GM18870 (cell line): ENCODE results near the gene MFRP.
A peak's percentile ranks its signal among the peaks of the same experiment; 100 is the strongest.

Experiments used
- ATAC-seq: cut with Tn5 transposase; IDR thresholded peaks from one replicate; pipeline ENCODE4 v1.9.1; 2021; ENCODE audit warnings: moderate library complexity; ENCODE audit not compliant: unreplicated experiment

Gene MFRP

DNA sequence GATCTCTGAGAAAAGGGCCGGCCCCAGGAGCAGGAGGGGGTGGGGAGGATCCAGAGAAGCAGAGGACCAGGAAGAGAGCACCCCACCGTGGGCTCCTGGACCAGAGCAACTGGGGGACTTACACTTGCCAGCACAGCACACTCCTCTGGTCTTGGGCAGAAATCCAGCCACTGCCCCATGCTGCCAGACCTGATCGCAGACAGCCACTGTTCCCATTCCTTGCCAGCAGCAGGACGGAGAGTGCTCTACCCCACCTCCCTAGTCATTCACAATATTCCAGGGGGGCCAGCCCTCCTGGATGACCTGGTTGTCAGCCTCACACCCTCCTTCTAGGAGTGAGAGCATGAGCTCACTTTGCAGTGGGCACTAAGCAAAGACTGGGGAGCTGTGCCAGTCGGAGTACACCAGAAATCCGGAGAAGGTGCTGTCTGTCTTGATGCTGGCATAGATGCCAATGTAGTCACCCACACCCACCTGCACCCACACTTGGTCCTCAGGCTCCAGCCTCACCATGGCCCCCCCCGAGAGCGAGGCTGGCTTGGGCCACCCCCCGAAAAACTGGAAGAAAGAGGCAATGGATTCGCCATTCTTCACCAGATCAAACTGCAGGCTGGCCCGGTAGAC, 7.4 kb downstream of the MFRP start:
- ATAC-seq = no peak

DNA sequence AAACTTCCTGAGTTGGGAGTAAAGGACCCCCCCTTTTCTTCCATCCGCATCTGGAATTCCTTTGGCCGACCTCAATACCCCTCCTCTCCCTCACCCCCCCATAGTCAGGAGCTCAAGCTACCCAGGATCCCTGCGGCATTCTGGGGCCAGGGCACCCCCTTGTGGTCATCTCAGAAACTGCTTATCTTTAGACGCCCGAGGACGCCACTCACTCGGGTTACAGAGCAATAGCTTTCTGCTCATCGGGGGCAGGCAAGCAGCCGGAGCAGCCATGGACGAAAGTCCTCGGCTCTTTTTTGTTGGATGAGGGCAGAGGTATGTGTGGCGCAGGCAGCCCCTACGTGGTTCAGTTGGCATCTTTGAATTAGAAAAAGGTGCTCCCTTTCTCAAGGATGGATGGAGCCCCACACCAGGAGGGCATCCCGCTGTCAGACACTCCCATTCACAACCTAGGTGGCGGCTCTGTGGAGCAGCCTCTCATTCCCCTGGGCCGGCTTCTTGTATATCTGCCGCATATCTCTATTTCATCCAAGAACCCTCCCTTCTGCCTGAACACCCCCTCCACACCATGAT, 8.1 kb downstream of the MFRP start:
- ATAC-seq = no peak

DNA sequence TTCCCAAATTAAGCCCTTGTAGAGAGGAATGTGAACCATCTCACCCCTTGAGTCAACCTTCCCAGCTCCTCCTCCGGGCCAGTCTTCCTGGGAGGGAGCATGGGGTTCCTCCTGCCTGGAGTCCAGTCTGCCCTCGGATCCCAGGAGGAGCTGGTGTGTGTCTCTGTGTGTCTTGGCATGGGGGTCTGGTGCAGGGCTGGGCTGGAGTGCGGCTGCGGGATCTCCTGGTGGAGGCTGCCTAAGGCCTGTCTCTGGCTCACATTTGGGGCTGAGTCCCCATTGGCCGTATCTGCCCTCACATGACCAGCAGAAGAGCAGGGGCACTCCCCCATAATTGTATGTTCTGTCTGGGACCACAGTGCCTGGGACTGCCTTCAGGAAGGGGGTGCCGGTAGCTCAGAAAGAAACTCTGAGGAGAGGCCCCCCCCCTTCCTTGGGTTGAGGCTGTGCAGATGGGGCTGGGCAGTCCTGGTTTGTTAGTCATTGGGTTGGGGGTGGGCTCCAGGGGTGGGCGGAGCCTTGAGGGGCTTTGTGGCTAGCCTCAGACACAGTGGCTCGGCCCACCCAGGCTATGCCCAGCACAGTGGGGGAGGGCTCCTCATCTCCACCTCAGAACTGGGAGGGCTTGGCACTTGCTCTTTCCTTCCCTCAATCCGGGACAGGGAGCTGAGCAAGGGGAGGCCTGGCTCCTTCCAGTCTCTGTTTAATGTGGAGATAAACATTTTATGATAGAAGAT, 8.8 kb downstream of the MFRP start:
- no peak for ATAC-seq

DNA sequence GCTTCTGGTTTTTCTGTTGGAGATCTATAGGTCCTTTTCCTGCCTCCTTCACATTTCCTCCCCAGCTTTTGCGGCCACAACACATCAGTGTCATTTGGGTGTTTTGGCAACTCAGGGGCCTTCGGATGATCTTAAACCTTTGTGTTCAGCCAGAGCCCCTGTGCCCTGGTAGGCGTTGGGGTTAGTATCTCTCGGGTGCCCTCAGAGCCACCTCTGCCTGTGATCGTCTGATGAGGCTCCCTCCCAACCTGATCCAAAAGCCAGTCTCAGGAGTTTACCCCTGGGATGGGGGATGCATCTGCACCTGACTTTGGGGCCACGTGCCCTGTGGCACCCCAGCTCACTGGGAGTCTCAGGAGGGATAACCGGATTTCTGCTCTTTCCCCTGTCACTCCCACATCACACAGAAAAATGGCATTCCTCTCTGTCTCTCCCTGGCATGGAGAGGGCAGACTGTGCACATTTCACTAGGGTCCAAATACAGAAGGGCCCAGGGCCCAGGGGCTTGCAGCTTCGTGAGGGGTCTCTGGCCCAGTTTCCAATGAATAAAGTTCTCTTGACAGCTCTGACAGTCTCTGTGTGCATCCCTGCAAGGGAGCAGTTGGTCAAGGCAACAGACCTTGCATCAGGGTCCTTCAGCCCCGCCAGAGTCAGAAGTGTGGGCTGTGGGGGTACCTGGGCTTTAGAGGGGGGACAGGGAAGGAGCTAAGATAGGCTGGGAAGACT, 9.6 kb downstream of the MFRP start:
- ATAC-seq = no peak

DNA sequence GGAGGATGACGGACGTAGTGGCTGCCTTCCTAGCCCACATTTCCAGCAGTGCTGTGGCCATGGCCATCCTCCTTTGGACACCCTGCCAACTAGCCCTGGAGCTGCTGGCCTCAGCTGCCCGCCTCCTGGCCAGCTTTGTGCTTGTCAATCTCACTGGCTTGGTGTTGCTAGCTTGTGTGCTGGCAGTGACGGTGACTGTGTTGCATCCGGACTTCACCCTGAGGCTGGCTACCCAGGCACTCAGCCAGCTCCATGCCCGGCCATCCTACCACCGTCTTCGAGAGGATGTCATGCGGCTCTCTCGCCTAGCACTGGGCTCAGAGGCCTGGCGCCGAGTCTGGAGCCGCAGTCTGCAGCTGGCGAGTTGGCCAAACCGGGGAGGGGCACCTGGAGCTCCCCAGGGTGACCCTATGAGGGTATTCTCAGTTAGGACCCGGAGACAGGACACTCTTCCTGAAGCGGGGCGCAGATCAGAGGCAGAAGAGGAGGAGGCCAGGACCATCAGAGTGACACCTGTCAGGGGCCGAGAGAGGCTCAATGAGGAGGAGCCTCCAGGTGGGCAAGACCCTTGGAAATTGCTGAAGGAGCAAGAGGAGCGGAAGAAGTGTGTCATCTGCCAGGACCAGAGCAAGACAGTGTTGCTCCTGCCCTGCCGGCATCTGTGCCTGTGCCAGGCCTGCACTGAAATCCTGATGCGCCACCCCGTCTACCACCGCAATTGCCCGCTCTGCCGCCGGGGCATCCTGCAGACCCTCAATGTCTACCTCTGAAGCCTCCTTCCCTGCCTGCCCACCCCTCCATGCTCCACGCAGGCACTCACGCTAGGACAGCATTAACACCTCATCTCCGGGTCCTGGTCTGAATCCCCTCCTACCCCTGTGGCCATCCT, 10.6 kb downstream of the MFRP start:
- no peak for ATAC-seq

DNA sequence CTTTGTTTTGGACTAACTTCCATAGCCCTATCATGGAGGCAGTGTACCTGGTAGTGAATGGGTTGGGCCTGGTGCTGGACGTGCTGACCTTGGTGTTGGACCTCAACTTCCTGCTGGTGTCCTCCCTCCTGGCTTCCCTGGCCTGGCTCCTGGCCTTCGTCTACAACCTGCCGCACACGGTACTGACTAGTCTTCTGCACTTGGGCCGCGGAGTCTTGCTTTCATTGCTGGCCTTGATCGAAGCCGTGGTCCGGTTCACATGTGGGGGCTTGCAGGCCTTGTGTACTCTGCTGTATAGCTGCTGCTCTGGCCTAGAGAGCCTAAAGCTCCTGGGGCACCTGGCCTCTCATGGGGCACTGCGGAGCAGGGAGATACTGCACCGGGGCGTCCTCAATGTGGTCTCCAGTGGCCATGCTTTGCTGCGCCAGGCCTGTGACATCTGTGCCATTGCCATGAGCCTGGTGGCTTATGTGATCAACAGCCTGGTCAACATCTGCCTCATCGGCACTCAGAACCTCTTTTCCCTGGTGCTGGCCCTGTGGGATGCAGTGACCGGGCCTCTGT, 11.3 kb downstream of the MFRP start:
- ATAC-seq = no peak

DNA sequence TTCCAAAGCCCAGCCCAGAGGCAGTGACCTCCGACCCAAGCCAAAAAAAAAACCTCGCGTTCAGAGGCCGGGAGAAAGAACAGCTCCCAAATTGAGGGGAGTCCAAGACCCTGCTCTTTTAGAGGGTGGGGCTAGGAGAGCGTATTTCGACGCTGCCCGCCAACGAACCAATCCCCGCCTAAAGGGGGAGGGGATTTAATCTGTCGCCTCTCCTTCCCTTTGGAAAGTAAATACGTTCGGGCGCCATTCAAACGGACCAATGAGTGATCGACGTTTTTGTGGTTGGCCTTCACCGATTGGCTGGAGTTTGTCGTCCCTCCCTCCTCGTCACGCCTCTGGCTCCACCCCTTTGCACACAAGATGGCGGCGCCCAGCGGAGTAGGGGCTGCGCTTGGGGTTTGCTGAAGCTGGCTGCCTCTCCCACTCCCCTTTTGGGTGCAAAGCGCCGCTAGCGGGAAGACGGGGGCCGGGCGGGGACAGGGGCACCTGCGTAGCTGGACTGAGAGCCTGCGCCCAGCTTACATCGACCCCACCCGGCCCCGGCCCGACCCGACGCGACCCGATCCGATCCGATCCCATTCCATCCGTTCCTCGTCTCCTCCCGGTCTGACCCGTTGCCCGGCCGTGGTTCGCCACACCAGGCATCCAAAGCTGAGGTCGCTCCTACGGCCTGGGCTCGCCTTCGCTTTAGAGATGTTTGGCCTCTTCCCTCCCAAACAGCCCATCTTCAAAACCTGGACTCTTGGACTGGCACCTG, 12.2 kb downstream of the MFRP start, which contains the start of gene RNF26:
RNF26 (plus strand) TSS at position 354 of the 757 bp plus-strand sequence. CDS start 596 bp downstream, outside the sequence.
- ATAC-seq = peak; percentile 85

DNA sequence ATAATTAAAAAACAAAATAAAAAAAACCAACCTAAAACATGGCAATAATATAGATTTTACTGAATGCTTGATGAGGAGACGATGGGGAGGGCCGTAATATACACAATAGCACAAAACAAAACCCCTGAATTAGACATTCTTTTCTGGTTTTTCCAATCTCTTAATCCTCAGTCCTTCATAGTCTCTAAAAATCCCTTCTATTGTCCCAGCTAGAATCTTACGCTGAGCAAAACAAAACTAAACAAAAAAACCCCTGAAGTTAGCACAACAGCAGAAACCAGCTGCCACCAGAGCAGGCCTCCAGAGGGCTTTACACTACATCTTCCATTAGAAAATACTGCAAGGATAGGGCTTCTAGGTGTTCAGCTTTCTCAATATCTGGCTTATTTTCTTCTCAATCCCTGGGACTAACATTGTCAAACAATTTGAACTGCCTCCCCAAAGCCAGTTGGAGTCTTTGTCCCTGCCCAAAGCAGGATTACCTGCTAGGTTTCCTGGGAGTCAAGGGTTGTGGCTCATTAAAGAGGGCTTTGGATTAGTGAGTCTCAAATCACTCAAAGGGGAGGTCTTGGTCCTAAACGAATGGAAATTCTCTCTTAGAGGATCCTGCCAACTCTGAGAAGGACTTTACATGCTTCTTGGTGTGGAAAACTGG, 14.3 kb downstream of the MFRP start:
- ATAC-seq = no peak

DNA sequence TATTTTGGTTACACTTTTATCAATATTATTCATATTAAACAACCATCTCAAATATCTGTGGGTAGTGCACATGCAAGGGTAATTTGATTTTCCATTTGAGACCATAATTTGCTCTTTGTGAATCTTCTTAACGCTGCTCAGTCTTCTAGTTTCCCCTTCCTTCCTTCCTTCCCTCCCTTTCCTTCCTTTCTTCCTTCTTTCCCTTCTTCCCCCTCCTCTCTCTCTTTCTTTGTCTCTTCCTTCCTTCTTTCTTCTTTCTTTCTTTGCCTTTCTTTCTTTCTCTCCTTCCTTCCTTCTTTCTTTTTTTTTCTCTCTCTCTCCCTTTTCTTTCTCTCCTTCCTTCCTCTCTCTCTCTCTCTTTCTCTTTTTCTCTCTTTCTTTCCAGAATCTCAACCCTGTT, 16.3 kb downstream of the MFRP start:
- no peak for ATAC-seq

DNA sequence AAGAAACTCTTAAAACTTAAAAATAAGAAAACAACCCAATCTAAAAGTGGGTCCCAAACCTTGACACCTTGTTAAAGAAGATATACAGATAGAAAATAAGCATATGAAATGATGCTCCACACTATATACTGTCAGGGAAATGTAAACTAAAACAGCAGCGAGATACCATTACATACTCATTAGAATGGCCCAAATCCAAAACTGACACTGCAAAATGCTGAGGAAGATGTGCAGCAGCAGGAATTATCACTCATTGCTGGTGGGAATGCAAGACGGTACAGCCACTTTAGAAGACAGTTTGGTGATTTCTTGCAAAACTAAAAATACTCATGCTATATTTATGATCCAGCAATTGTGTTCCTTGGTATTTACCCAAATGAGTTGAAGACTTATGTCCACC, 17.2 kb downstream of the MFRP start:
- no peak for ATAC-seq

DNA sequence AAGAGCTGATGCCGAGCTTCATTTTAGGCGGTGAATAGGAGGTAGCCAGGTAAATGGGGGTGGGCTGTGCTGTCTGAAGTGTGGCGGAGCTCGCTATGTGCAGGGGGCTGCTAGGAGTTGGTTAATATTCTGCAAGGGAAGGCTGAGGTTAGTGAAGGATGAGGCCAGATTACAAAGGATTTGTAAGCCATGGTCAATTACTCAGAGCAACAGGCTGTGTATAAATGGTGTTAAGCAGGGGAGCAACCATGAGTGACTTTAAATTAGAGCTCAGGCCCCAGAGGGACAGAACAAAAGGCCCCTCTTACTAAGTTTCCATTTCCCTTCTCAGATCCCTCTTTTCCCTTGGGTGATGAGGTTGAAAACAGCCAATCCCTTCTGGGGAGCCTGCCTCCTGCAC, 22.3 kb downstream of the MFRP start:
- ATAC-seq = no peak

DNA sequence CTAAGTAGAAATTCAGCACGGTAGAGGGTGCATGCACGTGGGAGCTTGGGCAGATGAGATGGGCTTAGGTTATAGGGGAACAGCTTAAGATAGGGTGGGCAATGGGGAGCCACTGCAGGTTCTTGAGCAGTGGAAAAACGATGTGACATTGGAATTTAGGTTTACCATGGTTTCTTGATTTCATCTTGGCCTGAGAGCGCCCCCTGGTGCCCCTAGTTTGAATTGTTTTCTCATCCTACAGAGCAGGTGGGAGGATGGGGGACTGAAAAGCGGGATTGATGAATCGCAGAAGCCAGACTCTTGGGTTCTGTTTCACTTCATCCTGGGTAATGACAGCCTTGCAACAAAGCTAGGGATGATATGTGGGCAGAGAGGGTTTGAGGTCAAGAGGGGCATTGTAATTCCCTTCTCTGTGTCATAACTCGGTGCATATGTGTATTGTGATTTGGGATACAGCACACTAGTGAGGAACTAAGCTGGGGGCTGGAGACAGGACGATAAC, 22.9 kb downstream of the MFRP start:
- ATAC-seq = no peak

DNA sequence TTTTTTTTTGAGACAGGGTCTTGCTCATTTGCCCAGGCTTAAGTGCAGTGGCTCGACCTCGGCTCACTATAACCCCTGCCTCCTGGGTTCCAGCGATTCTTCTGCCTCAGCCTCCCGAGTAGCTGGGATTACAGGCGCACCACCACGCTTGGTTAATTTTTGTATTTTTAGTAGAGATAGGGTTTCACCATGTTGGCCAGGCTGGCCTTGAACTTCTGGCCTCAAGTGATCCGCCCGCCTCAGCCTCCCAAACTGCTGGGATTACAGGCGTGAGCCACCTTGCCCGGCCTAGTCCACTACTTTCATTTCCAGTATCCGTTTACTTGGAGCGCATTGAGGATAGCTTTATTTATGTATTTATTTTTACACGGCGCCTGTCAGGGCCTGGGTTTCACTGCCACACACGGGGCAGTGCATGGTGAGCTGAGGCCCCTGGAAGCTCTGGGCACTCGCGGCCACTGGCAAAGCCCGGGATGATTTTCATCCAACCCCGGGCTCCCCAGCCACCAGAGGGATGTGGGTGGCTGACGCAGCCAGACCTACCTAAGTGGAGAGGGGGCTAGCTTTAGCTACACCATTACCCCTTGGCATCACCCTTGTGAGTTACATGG, 23.5 kb downstream of the MFRP start:
- no peak for ATAC-seq

DNA sequence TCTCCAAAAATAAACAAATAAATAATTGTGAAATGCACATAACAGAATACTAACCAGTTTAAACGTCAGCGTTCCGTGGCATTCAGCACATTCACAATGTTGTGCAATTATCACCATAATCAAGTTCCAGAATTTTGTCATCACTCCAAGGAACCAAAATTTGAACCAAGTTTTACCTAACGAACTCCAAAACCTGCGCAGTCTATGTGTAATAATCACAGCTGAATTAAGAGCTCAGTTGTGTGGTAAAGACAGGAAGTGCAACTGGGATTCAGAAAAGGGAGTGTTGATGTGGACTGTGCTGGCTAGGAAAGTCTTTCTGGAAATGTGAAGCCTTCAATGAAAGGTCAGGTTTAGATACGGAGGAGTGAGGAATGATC, 24.2 kb downstream of the MFRP start:
- no peak for ATAC-seq

DNA sequence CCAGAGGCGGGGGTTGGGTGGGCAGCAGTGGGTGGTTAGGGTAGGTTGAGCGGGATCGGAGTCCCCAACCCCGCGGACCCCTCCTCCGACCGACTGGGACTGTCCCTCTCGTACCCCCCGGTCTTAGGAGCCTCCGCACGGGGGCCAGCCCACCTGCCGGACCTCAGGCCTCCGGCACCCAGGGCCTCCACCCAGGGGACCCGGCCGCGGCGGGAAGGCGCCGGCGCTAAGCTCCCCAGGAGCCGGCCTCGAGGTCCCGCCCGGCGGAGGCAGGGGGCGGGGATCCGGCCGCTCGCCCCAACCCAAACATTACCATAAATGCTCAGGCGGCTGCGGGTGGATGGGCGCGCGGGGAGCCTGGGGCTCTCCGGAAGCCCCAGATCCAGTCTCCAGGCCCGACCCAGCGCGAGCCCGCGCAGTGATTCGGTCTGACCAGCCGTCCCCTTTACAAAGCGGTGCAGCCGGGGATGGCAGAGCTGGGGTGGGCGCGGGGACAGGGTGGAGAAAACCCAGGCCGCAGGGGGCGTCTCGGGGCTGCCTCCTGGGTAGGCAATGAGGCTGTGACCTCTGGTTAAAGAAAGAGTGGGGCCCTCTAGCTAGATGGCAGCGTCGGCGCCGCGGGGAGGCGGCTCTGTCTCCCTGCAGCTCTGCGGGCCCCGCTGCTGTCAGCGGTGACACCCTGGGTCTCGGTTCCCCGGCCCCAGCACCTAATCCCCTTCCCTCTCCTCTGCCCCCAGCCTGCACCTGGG, 25.6 kb downstream of the MFRP start:
- no peak for ATAC-seq

DNA sequence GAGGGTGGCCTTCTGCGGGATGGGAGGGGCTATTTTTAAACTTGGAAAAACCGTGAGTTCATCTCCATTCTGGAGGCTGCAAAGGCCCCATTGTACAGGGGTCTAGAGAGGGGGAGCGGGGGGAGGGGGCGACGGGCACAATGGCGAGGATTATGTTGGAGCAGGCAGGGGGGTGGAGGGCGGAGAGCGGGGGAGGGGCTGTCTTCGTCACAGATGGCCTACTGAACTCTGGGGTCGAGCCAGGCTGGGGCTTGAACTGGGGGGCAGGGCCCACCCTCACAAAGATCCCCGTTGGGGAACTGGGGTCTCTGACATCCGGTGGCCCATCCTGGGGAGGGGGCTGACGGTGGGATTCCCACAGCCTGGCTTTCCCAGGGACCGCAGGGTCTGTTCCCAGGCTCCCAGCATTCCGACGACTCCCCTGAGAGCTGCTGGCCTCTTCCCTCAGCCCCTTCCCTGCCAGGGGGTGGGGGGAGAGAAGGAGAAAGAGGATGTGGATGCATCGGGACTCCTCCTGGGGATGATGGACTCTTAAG, 26.2 kb downstream of the MFRP start:
- no peak for ATAC-seq

DNA sequence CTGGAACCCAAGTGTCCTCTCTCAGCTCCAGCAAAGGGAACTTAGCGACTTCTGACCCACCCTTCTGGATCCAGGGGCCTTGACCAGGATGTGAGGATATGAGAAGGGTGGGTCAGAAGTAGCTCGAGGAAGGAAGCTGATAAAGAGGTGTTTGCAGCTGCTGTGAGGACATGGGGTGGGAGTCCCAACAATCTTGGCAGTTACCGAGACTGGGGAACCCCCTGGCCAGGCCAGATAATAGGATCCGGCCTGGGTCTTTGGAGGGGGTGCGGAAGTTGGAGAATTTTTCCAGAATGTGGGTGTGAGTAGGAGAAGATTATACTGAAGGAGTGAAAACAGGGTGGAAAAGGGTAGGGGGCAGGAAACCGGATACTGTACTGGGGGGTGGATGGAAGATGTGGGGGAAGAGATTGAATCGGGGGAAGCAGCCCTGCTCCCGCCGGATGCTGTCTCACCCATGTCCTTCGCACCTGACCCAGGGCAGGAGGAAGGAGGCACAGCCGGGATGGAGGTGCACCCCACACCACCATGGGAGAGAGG, 26.7 kb downstream of the MFRP start:
- no peak for ATAC-seq
